Right forelimb (tissue), 1 donor: ENCODE data around the gene B3GNT3.
"Not testable (repeated sequence)": the region's sequence is repeated elsewhere in the genome, so short reads cannot be mapped to it uniquely, and the experiment has no call there.

ENCODE experiments used
- DNase-seq: peaks from one replicate; pipeline ENCODE4 v3.0.0-alpha.2; 2018

The B3GNT3 gene

DNA sequence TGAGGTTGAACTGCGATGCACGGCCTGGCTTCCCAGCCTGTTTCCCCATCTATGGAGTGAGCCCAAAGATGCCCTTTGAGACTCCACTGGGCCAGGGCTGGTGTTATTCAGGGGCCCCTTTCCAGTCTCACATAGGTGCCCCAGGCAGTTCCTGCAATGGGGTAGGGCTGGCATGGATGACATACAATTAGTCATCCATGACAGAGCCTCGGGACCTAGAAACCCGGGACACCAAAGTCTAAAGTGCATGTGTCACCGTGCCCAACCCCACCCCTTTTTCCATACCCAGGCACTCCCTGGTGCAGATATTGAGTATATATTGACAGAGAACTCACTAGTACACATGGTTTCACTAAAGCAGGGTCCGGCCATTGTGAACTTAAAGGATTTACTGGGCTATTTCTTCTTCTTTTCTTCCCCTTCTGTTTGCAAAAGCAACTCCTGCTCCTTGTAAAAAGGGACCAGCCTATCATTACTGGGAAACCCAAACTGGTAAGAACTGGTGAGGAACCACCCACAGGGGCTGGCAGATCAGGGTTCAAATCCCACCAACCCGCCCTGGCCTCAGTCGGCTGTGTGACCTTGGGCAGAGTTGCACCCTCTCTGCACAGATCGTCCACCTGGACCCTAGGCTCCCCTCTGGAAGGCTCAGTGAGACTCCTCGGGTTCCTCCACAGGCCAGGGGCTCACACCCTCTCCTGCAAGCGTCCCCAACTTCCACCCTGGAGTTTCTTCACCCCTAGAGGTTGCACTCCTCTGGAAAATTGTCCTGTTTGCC lies 2.7 kb downstream of the B3GNT3 start:
- DNase-seq: no peak

DNA sequence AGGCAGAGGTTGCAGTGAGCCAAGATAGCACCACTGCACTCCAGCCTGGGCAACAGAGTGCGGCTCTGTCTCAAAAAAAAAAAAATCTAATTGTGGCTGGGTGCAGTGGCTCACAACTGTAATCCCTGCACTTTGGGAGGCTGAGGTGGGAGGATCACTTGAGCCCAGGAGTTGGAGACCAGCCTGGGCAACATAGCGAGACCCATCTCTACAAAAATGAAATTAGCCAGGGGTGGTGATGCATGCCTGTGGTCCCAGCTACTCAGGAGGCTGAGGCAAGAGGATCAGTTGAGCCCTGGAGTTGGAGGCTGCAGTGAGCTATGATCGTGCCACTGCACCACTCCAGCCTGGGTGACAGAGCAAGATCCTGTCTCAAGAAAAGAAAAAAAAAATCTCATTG lies 3.7 kb downstream of the B3GNT3 start:
- DNase-seq: not testable (repeated sequence)

DNA sequence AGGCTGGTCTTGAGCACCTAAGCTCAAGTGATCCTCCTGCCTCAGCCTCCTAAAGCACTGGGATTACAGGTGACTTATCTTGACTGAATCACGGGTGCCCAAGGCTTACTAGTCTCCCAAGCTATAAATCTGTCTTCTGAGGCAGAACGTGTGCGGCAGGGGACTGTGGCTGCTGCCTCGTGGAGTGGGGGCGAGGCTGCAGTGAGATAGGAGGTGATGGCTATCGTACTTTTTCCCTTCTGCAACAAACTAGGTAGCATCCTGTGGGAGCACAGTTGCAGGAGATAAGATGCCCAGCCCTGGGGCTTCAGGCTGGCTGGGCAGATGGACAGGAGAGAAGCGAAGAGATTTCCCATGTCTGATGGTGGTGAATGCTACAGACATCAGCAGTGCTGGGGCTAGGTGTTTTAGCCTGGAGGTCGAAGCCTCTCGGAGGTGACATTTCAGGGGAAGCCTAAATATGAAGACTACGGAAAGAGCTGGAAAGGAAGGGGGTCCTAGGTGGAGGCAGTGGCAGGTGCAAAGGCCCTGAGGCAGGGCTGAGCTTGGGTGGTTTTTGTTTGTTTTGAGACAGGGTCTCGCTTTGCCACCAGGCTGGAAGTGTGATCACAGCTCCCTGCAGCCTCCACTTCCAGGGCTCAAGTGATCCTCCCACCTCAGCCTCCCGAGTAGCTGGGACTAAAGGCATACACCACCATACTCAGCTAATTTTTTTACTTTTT lies 7.4 kb downstream of the B3GNT3 start:
- no peak for DNase-seq

DNA sequence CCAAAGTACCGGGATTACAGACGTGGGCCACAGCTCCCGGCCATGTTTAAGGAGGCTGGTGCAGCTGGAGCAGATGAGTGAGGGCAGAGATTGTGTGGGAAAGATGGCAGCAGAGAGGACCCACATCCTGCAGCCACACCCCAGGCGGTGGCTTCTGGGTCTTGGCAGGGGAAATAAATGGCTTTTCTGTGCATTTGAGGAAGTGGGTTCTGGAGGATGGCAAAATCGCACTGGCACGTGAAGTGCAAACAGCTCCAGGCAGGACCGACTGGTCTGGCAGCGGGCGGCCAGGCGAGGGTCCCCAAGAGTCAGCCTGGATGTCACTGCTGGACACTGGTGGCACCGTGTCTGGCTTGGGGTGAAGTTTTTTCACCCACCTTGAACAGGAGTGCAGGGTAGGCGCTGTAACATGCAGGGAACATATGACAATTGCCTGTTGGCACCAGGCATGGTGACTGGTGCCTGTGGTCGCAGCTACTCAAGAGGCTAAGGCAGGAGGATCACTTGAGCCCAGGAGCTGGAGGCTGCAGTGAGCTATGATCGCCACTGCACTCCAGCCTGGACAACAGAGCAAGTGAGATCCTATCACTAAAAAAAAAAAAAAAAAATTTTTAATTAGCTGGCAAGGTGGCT lies 8.4 kb downstream of the B3GNT3 start:
- no peak for DNase-seq

DNA sequence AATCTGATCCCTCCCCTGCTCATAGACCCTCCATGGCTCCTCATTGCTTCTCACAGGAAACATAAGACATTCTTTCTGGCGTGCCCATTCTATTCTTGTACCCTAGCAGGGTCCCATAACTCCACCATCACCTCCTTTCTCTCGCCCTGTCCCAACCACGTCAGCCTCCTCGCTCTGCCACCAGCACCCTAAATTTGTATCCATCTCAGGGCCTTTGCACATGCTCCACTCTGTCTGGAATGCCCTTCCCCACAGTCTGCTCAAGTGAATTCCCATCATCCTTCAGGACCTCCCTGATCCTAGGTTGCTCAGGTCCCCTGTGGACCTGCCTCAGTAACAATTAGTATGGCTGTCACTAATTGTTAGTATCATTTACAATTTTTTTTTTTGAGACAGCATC lies 10.5 kb downstream of the B3GNT3 start:
- DNase-seq: no peak

DNA sequence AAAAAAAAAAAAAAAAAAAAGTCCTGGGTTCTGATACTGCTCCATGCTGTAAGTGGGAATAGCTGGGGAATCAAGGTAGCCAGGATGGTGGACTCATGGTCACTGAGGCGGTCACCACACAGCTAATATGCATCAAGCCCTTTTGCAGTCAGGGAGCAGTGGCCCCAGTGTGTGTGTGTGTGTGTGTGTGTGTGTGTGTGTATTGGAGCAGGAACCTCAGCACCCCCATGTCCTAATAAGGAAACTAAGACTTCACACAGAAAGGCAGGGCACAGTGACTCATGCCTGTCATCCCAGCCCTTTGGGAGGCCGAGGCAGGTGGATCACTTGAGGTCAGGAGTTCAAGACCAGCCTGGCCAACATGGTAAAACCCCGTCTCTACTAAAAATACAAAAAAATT lies 12.0 kb downstream of the B3GNT3 start:
- no peak for DNase-seq

DNA sequence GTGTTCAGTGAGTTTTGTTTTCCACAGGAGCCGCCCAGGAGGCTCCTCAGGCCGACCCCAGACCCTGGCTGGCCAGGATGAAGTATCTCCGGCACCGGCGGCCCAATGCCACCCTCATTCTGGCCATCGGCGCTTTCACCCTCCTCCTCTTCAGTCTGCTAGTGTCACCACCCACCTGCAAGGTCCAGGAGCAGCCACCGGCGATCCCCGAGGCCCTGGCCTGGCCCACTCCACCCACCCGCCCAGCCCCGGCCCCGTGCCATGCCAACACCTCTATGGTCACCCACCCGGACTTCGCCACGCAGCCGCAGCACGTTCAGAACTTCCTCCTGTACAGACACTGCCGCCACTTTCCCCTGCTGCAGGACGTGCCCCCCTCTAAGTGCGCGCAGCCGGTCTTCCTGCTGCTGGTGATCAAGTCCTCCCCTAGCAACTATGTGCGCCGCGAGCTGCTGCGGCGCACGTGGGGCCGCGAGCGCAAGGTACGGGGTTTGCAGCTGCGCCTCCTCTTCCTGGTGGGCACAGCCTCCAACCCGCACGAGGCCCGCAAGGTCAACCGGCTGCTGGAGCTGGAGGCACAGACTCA lies 12.9 kb downstream of the B3GNT3 start:
- DNase-seq: no peak

DNA sequence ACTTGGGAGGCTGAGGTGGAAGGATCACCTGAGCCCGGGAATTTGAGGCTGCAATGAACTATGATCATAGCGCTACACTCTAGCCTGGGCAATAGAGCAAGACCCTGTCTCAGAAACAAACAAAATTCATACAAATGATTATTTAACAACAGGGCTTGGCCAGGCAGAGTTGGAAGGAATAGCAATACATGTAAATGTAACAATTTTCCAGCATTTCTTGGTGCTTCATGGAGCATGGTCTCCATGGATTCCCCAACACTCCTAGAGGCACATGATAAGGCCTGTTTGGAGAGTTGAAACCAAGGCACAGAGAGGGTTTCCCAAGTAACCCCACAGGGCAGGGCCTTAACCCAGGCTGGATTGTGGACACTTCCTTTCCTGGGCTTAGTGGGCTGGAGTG lies 16.2 kb downstream of the B3GNT3 start:
- DNase-seq: no peak

DNA sequence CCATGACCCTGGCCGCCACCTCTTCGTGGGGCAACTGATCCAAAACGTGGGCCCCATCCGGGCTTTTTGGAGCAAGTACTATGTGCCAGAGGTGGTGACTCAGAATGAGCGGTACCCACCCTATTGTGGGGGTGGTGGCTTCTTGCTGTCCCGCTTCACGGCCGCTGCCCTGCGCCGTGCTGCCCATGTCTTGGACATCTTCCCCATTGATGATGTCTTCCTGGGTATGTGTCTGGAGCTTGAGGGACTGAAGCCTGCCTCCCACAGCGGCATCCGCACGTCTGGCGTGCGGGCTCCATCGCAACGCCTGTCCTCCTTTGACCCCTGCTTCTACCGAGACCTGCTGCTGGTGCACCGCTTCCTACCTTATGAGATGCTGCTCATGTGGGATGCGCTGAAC lies 16.7 kb downstream of the B3GNT3 start:
- DNase-seq: no peak

DNA sequence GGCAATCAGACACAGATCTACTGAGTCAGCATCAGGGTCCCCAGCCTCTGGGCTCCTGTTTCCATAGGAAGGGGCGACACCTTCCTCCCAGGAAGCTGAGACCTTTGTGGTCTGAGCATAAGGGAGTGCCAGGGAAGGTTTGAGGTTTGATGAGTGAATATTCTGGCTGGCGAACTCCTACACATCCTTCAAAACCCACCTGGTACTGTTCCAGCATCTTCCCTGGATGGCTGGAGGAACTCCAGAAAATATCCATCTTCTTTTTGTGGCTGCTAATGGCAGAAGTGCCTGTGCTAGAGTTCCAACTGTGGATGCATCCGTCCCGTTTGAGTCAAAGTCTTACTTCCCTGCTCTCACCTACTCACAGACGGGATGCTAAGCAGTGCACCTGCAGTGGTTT lies 17.2 kb downstream of the B3GNT3 start:
- DNase-seq: no peak

DNA sequence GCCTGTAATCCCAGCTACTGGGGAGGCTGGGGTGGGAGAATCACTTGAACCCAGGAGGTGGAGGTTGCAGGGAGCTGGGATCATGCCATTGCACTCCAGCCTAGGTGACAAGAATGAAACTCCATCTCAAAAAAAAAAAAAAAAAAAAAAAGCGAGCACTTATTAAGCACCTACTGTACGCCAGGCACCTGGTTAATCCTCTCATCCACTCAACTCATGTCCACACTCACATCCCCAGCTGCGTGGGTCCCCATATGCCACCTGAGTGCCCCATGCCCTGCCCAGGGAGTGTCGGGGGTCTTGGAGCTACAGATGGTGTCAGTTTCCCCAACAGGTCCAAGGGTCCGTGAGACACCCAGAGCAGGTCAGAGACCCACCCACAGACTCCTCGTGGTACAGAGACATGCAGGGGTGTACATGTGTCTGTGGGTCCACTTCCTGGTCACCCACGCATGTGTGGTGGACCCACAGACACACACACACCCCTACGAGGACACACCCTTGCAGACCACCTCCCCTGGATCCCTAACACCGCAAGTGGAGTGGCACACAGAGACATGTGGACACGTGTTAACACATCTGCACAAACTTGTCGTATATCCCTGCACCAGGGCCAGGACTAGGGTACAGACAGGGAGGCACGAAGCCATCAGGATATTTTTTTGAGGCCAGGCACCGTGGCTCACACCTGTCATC lies 22.9 kb downstream of the B3GNT3 start:
- DNase-seq: no peak

DNA sequence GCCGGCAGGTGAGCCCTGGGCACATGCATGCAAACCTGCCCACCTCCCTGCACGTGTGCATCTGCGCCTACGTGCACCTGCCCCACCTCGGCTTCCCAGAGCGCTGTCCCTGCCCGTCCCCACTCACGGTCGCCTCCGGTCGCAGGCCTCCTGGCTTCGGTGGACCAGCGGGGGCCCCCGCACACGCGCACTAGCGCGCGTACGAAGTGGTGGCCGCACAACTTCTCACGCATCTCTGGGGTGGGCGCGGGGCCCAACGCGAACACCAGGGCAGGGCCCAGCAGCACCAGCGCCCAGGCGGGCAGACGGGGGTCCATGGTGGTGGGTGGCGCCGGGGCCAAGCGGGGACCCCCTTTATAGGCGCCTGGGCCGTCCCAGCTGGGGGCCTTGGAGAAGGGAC lies 26.3 kb downstream of the B3GNT3 start, which contains the start of gene INSL3:
Gene INSL3, minus strand, starts transcription at position 330 of the 400 bp plus-strand sequence. Its CDS starts 13 bp downstream, at position 317.
- no peak for DNase-seq

DNA sequence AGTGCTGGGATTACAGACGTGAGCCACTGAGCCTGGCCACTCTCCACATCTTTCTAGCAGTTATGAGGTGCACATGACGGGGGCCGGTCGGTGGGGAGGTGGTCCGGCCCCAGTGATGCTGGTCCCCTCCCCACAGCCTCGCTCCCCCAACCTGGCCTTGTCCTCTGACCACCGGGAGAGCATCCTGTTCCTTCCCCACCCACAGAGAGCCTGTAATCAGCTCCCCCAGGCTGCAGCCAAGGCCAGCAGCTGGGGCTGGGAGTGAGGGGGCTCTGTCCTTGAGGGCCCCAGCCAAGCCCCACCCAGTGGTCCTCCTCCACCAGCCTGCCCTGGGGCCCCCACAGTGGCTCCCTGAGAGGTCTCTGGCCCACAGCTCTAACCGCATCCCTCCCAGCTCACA lies 29.4 kb downstream of the B3GNT3 start:
- no peak for DNase-seq

DNA sequence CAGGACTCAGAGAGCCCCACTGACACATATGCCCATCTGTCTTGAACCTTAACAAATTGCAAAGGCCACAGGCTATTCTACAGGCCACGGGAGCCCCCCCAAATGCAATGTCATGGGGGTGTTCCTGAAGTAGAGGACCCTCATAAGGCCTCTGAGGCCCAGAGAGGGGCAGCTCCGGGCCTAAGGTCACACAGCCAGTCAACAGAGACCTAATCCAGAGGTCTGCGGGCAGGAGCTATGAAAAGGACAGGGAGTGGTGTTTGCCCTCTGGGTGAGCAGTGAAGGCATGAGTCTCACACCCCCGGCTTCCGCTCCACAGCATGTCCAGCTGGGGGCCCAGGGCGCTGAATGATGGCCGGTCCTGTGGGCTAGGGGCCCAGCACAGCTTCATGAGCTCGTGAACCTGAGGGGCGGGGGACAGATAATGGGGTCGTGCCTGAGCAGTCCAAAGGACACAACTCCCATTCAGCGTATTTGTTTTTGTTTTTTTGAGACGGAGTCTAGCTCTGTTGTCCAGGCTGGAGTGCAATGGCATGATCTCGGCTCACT lies 31.6 kb downstream of the B3GNT3 start:
- no peak for DNase-seq

DNA sequence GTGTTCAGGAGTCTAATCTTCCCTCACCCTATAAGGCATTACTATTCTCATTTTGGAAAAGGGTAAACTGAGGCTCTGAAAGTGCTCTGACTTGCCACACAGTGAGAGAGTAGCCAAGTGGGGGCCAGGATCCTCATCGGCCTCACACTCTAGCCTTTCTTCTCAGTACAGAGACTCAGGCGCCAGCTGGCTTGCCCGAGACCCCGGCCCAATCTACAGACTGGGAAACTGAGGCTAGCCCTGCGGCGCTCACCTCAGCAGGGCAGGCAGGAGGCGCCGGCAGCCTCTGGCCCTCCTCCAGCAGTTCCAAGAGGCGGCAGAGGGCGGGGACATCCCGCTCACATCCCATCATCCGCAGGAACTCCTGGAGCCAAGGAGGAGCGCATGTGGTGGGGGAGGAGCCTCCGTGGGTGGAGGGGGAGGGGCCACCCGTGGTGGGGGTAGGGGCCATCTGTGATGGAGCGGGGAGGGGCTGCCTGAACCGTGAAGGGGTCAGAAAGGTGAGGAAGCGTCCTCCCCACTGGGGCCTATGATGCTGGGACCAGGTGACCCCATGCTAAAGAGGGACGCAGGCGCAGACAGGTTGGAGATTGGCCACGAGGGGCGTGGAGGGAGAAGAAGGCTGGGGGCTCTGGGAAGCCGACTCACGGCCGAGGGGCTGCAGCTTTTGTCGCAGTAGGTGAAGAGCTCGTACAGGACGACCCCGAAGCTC lies 35.1 kb downstream of the B3GNT3 start:
- peak; percentile 60 for DNase-seq

DNA sequence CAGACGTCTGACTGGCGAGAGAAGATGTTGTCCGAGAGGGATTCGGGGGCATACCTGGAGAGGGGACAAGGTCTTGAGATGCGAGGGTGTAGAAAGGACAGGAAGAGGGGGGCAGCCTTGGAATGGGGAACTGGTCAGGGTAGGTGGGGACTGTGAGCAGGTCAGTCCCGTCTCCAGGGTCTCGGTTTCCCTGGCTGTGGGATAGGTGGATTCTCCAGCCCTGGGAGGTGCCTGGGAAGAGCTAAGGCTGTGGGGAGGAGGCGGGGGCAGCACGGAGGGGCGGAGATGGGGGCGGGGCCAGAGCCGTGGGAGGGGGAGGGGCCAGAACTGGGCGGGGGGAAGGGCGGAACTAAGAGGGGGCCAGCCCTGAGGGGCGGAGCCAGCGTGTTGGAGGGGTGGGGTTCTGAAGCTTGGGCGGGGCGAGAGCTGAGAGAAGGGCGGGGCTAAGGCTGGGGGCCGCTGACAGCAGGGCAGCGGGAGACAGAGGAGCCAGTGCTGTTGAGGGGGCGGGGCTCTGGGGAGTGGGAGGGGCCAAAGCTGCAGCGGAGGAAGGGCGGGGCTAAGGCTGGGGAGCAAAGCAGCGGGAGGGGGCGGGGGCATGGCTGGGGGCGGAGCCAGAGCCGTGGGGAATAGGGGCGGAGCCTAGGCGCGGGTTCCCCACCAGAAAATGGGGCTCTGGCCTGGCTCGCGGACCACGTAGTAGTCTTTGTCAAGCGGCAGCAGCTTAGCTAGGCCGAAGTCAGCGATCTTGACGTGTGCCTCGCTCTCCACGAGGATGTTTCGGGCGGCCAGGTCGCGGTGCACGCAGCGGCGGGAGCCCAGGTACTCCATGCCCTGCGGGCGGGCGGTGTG lies 35.9 kb downstream of the B3GNT3 start:
- DNase-seq: peak; percentile 85

DNA sequence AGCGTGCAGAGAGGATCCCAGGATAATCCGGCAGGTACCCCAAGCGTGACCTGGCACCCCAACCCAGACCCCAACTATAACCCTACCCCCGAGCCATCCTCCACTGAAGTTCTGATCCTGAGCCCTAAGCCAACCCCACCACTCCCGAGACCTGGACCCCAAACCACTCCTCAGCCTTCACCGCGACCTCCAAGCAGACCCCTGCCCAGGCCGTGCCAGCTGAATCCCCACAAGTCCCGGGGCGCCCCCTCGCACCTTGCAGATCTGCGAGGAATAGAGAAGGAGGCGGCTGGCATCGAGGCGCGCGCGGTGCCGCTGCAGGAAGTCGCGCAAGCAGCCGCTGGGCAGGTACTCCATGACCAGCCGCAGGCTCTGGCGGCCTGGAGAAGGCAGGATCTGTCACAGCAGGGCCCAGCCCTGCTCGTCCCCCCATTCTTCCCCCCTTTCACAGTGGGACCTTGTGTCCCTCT lies 36.5 kb downstream of the B3GNT3 start:
- no peak for DNase-seq

DNA sequence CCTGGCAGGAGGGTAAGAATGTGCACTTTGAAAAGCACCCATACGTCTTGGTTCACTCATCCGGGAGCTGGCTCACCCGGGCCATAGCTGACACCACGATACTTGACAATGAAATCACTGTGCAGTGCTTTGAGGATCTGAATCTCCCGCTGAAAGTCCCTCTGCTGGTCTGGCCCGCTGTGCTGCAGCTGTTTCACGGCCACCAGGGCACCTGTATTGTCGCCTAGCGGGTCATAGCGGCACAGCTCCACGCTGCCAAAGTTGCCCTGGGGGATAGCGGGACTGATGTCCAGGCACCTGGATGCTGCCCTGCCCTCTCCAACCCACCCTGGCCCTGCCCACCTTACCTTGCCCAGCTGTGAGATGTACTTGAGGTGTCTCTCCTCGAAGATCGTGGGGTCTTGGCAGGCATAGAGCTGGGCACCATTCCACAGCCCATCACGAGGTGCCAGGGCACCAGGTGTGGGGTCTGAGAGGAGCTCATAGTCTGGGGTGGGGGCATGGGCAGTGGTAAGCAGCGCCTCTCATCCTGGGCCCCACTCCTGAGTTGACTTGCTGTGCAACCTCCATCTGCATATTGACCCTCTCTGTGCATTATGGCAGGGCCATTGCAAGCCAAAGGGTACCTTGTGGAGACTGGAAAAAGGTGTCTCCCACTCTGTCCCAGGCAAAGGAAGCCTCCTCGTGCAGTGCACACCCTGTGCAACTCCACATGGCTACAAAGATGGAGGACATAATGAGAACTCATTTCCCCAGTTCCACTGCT lies 37.7 kb downstream of the B3GNT3 start:
- no peak for DNase-seq

DNA sequence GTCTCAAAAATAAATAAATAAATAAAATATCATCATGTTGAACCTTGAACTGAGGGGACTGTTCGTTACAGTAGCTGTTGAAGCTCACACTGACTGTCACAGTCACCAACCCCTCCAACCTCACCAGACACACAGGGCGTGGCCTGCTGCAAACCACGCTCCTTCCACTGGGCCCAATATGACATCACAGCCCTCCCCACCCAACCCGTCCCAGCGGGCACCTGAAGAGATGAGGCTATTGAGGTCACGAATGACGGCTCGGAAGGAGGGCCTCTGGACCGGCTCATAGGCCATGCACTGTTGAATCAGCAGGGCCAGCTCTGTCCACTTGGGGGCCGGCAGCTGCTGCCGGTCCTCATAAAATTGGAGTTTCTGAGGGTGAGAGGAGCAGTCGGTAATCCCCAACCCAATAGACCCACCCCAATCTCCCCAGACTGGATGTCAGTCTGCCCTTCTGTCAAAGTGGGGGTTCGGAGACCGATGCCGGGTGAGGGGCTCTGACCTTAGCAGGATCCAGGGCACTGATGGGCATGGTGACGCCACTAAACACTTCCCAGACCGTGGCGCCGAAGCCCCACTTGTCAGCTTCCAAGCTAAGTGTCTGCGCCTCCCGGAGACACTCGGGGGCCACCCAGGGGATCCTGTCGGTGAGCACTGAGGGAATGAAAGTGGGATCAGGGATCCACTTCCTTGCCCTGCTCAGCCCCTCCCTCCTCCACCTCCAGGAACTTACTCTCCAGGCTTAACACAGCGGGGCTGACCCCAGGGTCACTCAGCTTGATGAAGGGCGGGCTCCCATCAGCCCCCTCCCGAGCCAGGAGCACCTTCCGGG lies 39.6 kb downstream of the B3GNT3 start:
- DNase-seq: no peak
